ENCODE data around the gene SIGLEC7.

Gene SIGLEC7

GRCh38 chr19:51124729-51125128 is 17.4 kb upstream of the SIGLEC7 start, which contains the start of gene SIGLEC9:
TSS of gene SIGLEC9 (plus strand) at chr19:51124906. CDS start at chr19:51124975, 69 bp downstream.
- H3K27ac ChIP-seq (ENCODE audit: low read depth, low read length), result no peak within 1 kb of the TSS
- H3K4me1 ChIP-seq (ENCODE audit: control insufficient read depth in 1 of 2, insufficient read depth in 2 of 2, low read length in 2 of 2), result peaks cover 0 to 6% of the 10 kb centered on the region in 2 donors
- H3K36me3 ChIP-seq (ENCODE audit: control insufficient read depth in 1 of 2, insufficient read depth in 2 of 2, low read length in 2 of 2), result no peaks in the 10 kb centered on the region
- peak within 1 kb of the TSS in 1 of 2 donors; percentile 8 for H3K4me3 ChIP-seq (ENCODE audit: low read depth in 1 of 2, low read length in 2 of 2)
- no peaks in the 10 kb centered on the region for H3K27me3 ChIP-seq (ENCODE audit: control insufficient read depth in 1 of 2, insufficient read depth in 2 of 2, low read length in 2 of 2)
- H3K9ac ChIP-seq (ENCODE audit: low read depth in 1 of 2, low read length in 2 of 2), result no peak within 1 kb of the TSS
- H3K9me3 ChIP-seq (ENCODE audit: control insufficient read depth in 1 of 2, low read length in 2 of 2), result no peaks in the 10 kb centered on the region

GRCh38 chr19:51125421-51126075 is 16.6 kb upstream of the SIGLEC7 start:
- no peak overlapping the region for H3K9ac ChIP-seq (ENCODE audit: low read depth in 1 of 2, low read length in 2 of 2)
- peak overlapping the region in 1 of 2 donors; percentile 8 for H3K4me3 ChIP-seq (ENCODE audit: low read depth in 1 of 2, low read length in 2 of 2)
- no peaks in the 10 kb centered on the region for H3K36me3 ChIP-seq (ENCODE audit: control insufficient read depth in 1 of 2, insufficient read depth in 2 of 2, low read length in 2 of 2)
- H3K27me3 ChIP-seq (ENCODE audit: control insufficient read depth in 1 of 2, insufficient read depth in 2 of 2, low read length in 2 of 2), result no peaks in the 10 kb centered on the region
- no peak overlapping the region for H3K27ac ChIP-seq (ENCODE audit: low read depth, low read length)
- peaks cover 0 to 6% of the 10 kb centered on the region in 2 donors for H3K4me1 ChIP-seq (ENCODE audit: control insufficient read depth in 1 of 2, insufficient read depth in 2 of 2, low read length in 2 of 2)
- H3K9me3 ChIP-seq (ENCODE audit: control insufficient read depth in 1 of 2, low read length in 2 of 2), result no peaks in the 10 kb centered on the region

- H3K27me3 ChIP-seq (ENCODE audit: control insufficient read depth in 1 of 2, insufficient read depth in 2 of 2, low read length in 2 of 2), result no peaks in the 10 kb centered on the region
Observed at GRCh38 chr19:51127032-51127431, 15.1 kb upstream of the SIGLEC7 start.

GRCh38 chr19:51127755-51128154 is 14.3 kb upstream of the SIGLEC7 start:
- no peaks in the 10 kb centered on the region for H3K9me3 ChIP-seq (ENCODE audit: control insufficient read depth in 1 of 2, low read length in 2 of 2)
- H3K27ac ChIP-seq (ENCODE audit: low read depth, low read length), result no peak overlapping the region
- no peak overlapping the region for H3K4me3 ChIP-seq (ENCODE audit: low read depth in 1 of 2, low read length in 2 of 2)
- H3K4me1 ChIP-seq (ENCODE audit: control insufficient read depth in 1 of 2, insufficient read depth in 2 of 2, low read length in 2 of 2), result peaks cover 0 to 6% of the 10 kb centered on the region in 2 donors
- H3K27me3 ChIP-seq (ENCODE audit: control insufficient read depth in 1 of 2, insufficient read depth in 2 of 2, low read length in 2 of 2), result no peaks in the 10 kb centered on the region
- H3K36me3 ChIP-seq (ENCODE audit: control insufficient read depth in 1 of 2, insufficient read depth in 2 of 2, low read length in 2 of 2), result no peaks in the 10 kb centered on the region
- no peak overlapping the region for H3K9ac ChIP-seq (ENCODE audit: low read depth in 1 of 2, low read length in 2 of 2)

More at GRCh38 chr19:51127032-51127431, 15.1 kb upstream of the SIGLEC7 start:
- H3K4me3 ChIP-seq (ENCODE audit: low read depth in 1 of 2, low read length in 2 of 2), result no peak overlapping the region
- H3K9ac ChIP-seq (ENCODE audit: low read depth in 1 of 2, low read length in 2 of 2), result no peak overlapping the region
- no peaks in the 10 kb centered on the region for H3K9me3 ChIP-seq (ENCODE audit: control insufficient read depth in 1 of 2, low read length in 2 of 2)
- H3K27ac ChIP-seq (ENCODE audit: low read depth, low read length), result no peak overlapping the region
- no peaks in the 10 kb centered on the region for H3K36me3 ChIP-seq (ENCODE audit: control insufficient read depth in 1 of 2, insufficient read depth in 2 of 2, low read length in 2 of 2)
- H3K4me1 ChIP-seq (ENCODE audit: control insufficient read depth in 1 of 2, insufficient read depth in 2 of 2, low read length in 2 of 2), result peaks cover 0 to 6% of the 10 kb centered on the region in 2 donors

GRCh38 chr19:51128227-51128626 is 13.9 kb upstream of the SIGLEC7 start:
- Histone ChIP-seq H3K4me3 (ENCODE audit: low read depth in 1 of 2, low read length in 2 of 2) (no peak overlapping the region), H3K27ac (ENCODE audit: low read depth, low read length) (peak overlapping the region; percentile 20), H3K4me1 (ENCODE audit: control insufficient read depth in 1 of 2, insufficient read depth in 2 of 2, low read length in 2 of 2) (peaks cover 0 to 6% of the 10 kb centered on the region in 2 donors), H3K9me3 (ENCODE audit: control insufficient read depth in 1 of 2, low read length in 2 of 2) (no peaks in the 10 kb centered on the region), H3K36me3 (ENCODE audit: control insufficient read depth in 1 of 2, insufficient read depth in 2 of 2, low read length in 2 of 2) (no peaks in the 10 kb centered on the region), H3K9ac (ENCODE audit: low read depth in 1 of 2, low read length in 2 of 2) (no peak overlapping the region), H3K27me3 (ENCODE audit: control insufficient read depth in 1 of 2, insufficient read depth in 2 of 2, low read length in 2 of 2) (no peaks in the 10 kb centered on the region)

GRCh38 chr19:51129716-51130115 is 12.4 kb upstream of the SIGLEC7 start:
- peaks cover 0 to 6% of the 10 kb centered on the region in 2 donors for H3K4me1 ChIP-seq (ENCODE audit: control insufficient read depth in 1 of 2, insufficient read depth in 2 of 2, low read length in 2 of 2)
- no peak overlapping the region for H3K4me3 ChIP-seq (ENCODE audit: low read depth in 1 of 2, low read length in 2 of 2)
- no peak overlapping the region for H3K9ac ChIP-seq (ENCODE audit: low read depth in 1 of 2, low read length in 2 of 2)
- H3K9me3 ChIP-seq (ENCODE audit: control insufficient read depth in 1 of 2, low read length in 2 of 2), result no peaks in the 10 kb centered on the region
- H3K27ac ChIP-seq (ENCODE audit: low read depth, low read length), result no peak overlapping the region
- H3K27me3 ChIP-seq (ENCODE audit: control insufficient read depth in 1 of 2, insufficient read depth in 2 of 2, low read length in 2 of 2), result no peaks in the 10 kb centered on the region
- no peaks in the 10 kb centered on the region for H3K36me3 ChIP-seq (ENCODE audit: control insufficient read depth in 1 of 2, insufficient read depth in 2 of 2, low read length in 2 of 2)

- Histone ChIP-seq H3K27ac (ENCODE audit: low read depth, low read length) (no peak overlapping the region), H3K27me3 (ENCODE audit: control insufficient read depth in 1 of 2, insufficient read depth in 2 of 2, low read length in 2 of 2) (no peaks in the 10 kb centered on the region), H3K36me3 (ENCODE audit: control insufficient read depth in 1 of 2, insufficient read depth in 2 of 2, low read length in 2 of 2) (no peaks in the 10 kb centered on the region), H3K9me3 (ENCODE audit: control insufficient read depth in 1 of 2, low read length in 2 of 2) (no peaks in the 10 kb centered on the region), H3K4me3 (ENCODE audit: low read depth in 1 of 2, low read length in 2 of 2) (no peak overlapping the region), H3K9ac (ENCODE audit: low read depth in 1 of 2, low read length in 2 of 2) (no peak overlapping the region), H3K4me1 (ENCODE audit: control insufficient read depth in 1 of 2, insufficient read depth in 2 of 2, low read length in 2 of 2) (peaks cover 0 to 8% of the 10 kb centered on the region in 2 donors)
Observed at GRCh38 chr19:51131780-51132680, 10.1 kb upstream of the SIGLEC7 start.

GRCh38 chr19:51135004-51135403 is 7.1 kb upstream of the SIGLEC7 start:
- Histone ChIP-seq H3K27ac (ENCODE audit: low read depth, low read length) (no peak overlapping the region), H3K9ac (ENCODE audit: low read depth in 1 of 2, low read length in 2 of 2) (no peak overlapping the region), H3K4me3 (ENCODE audit: low read depth in 1 of 2, low read length in 2 of 2) (no peak overlapping the region), H3K4me1 (ENCODE audit: control insufficient read depth in 1 of 2, insufficient read depth in 2 of 2, low read length in 2 of 2) (peaks cover 0 to 2% of the 10 kb centered on the region in 2 donors), H3K36me3 (ENCODE audit: control insufficient read depth in 1 of 2, insufficient read depth in 2 of 2, low read length in 2 of 2) (no peaks in the 10 kb centered on the region), H3K27me3 (ENCODE audit: control insufficient read depth in 1 of 2, insufficient read depth in 2 of 2, low read length in 2 of 2) (no peaks in the 10 kb centered on the region), H3K9me3 (ENCODE audit: control insufficient read depth in 1 of 2, low read length in 2 of 2) (no peaks in the 10 kb centered on the region)

GRCh38 chr19:51135986-51136762 is 5.9 kb upstream of the SIGLEC7 start:
- no peak overlapping the region for H3K27ac ChIP-seq (ENCODE audit: low read depth, low read length)
- no peaks in the 10 kb centered on the region for H3K9me3 ChIP-seq (ENCODE audit: control insufficient read depth in 1 of 2, low read length in 2 of 2)
- no peak overlapping the region for H3K4me3 ChIP-seq (ENCODE audit: low read depth in 1 of 2, low read length in 2 of 2)
- H3K27me3 ChIP-seq (ENCODE audit: control insufficient read depth in 1 of 2, insufficient read depth in 2 of 2, low read length in 2 of 2), result no peaks in the 10 kb centered on the region
- H3K9ac ChIP-seq (ENCODE audit: low read depth in 1 of 2, low read length in 2 of 2), result no peak overlapping the region
- H3K4me1 ChIP-seq (ENCODE audit: control insufficient read depth in 1 of 2, insufficient read depth in 2 of 2, low read length in 2 of 2), result peaks cover 0 to 2% of the 10 kb centered on the region in 2 donors
- H3K36me3 ChIP-seq (ENCODE audit: control insufficient read depth in 1 of 2, insufficient read depth in 2 of 2, low read length in 2 of 2), result no peaks in the 10 kb centered on the region

Measured in duodenal mucosa (tissue), 2 donors.